Ishikawa (cell line): ENCODE data around the gene E2F2.

Source experiments
- CEBPB ChIP-seq: IDR thresholded peaks from 2 replicates; pipeline ENCODE4 v1.6.1; 2012
- CREB1 ChIP-seq: IDR thresholded peaks from 2 replicates; pipeline ENCODE4 v1.6.1; 2012; ENCODE audit warnings: low read depth
- EGR1 ChIP-seq: IDR thresholded peaks from 2 replicates; pipeline ENCODE4 v1.6.1; 2012
- EP300 ChIP-seq: IDR thresholded peaks from 2 replicates; pipeline ENCODE4 v1.6.1; 2012; ENCODE audit warnings: borderline replicate concordance
- MAX ChIP-seq: IDR thresholded peaks from 2 replicates; pipeline ENCODE4 v1.6.1; 2012
- RAD21 ChIP-seq: IDR thresholded peaks from 2 replicates; pipeline ENCODE4 v1.6.1; 2012; ENCODE audit warnings: low read depth
- REST ChIP-seq: IDR thresholded peaks from 2 replicates; pipeline ENCODE4 v1.6.1; 2012; ENCODE audit warnings: low read depth, mild to moderate bottlenecking
- TAF1 ChIP-seq: IDR thresholded peaks from 2 replicates; pipeline ENCODE4 v1.6.1; 2012; ENCODE audit warnings: low read depth, mild to moderate bottlenecking
- TCF12 ChIP-seq: IDR thresholded peaks from 2 replicates; pipeline ENCODE4 v1.6.1; 2012; ENCODE audit warnings: low read depth
- USF1 ChIP-seq: IDR thresholded peaks from 2 replicates; pipeline ENCODE4 v1.6.1; 2012
- YY1 ChIP-seq: IDR thresholded peaks from 2 replicates; pipeline ENCODE4 v1.6.1; 2012; ENCODE audit warnings: low read depth

- TF ChIP-seq CEBPB (no peak), REST (no peak), MAX (no peak), EP300 (no peak), RAD21 (no peak), CREB1 (no peak), TAF1 (no peak), EGR1 (no peak), USF1 (no peak), TCF12 (no peak), YY1 (no peak)
Measured at GRCh38 chr1:23521588-23521987, 9.4 kb downstream of the E2F2 start.
